22Rv1 (cell line): Measurements from ENCODE around the gene CRYAB.

ENCODE experiments used
- ZFX ChIP-seq: fragments of 450-650 bp; IDR thresholded peaks from 2 replicates; pipeline ENCODE4 v1.6.1; 2017; ENCODE audit warnings: antibody characterized with exemption, borderline replicate concordance
- TF ChIP-seq, protein P1 (sequence below): fragments of 450-650 bp; IDR thresholded peaks from 2 replicates; pipeline ENCODE4 v1.5.1; 2017; ENCODE audit warnings: mild to moderate bottlenecking

GRCh38 chr11:111878385-111878848 lies 33.2 kb downstream of the CRYAB start:
- TF ChIP-seq, protein P1, sequence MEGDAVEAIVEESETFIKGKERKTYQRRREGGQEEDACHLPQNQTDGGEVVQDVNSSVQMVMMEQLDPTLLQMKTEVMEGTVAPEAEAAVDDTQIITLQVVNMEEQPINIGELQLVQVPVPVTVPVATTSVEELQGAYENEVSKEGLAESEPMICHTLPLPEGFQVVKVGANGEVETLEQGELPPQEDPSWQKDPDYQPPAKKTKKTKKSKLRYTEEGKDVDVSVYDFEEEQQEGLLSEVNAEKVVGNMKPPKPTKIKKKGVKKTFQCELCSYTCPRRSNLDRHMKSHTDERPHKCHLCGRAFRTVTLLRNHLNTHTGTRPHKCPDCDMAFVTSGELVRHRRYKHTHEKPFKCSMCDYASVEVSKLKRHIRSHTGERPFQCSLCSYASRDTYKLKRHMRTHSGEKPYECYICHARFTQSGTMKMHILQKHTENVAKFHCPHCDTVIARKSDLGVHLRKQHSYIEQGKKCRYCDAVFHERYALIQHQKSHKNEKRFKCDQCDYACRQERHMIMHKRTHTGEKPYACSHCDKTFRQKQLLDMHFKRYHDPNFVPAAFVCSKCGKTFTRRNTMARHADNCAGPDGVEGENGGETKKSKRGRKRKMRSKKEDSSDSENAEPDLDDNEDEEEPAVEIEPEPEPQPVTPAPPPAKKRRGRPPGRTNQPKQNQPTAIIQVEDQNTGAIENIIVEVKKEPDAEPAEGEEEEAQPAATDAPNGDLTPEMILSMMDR, result no peak
- TF ChIP-seq ZFX, result no peak
